ENCODE results near the gene CRYBB1.
"Not testable (repeated sequence)": the region's sequence is repeated elsewhere in the genome, so short reads cannot be mapped to it uniquely, and the experiment has no call there.

The CRYBB1 gene

DNA sequence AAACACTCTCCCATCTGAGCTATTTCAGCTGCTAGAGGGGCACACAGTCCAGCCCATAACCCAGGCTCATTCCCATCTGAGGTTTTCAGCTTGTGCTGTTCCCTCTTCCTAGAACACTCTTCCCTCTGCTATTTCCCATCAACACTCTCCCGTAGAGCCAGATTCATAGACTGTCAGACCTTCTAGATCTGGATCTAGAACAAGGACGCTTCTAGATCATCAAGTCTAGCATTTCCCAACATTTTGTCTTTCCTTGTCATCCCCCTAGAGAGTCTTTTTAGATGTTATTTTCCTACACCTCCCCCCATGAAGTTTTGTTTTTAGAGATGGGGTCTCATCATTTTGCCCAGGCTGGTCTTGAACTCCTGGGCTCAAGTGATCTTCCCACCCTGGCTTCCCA, 17.3 kb upstream of the CRYBB1 start:
- no peak for DNase-seq

DNA sequence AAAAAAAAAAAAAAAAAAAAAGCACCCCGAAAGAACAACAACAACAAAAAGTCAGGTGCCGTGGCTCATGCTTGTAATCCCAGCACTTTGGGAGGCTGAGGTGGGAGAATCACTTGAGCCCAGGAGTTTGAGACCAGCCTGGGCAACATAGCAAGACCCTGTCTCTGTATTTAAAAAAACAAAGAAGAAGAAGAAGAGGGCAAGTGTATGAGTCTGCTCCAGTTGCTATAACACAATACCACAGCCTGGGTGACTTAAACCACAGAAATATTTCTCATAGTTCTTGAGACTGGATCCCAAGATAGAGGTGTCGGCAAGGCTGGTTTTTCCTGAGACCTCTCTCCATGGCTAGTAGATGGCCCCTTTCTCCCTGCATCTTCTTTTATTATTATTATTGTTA, 16.4 kb upstream of the CRYBB1 start:
- no peak for DNase-seq

DNA sequence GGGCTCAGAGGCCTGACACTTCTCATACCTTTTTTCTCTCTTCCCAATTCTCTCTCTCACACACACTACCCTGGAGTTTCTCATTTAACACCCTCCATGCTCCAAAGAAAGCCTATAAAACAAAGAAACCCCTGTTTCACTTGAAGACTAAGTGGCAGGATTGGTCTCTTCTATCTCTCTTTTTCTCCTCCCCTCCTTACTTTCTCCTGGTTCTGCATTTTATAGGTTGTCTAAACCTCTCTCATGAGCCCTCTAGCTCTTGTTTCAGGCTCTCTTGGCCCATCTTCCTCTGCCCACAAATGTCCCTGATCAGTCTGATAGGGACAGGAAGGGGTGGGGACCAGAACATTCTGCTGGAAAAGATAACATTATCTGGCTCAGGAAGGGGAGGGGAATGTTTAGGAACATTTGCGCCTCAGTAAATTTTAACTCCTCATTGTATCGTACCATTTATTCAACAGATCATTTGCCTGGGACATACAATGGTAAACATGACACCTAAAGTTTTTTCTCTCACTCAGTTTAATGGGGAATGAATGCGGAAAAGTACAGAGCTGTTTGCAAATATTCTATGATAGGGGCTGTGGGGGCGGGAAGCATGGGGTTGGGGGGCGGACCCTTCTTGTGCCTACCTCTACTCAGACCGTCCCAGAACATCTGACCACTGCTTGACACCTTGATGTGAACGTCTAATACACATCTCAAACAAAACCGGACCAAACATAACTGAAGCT, 14.8 kb upstream of the CRYBB1 start:
- no peak for DNase-seq

DNA sequence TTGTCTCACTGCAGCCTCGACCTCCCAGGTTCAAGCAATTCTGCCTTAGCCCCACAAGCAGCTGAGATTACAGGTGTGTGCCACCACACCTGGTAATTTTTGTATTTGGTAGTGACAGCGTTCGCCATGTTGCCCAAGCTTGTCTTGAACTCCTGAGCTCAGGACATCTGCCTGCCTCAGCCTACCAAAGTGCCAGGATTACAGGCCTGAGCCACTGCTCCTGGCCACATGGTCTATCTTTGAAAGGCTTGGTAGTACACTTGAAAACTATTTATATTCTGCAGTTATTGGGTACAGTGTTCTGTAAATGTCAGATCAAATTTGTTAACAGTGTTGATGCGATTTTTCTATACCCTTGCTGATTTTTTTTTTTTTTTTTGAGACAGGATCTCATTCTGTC, 13.5 kb upstream of the CRYBB1 start:
- no peak for DNase-seq

DNA sequence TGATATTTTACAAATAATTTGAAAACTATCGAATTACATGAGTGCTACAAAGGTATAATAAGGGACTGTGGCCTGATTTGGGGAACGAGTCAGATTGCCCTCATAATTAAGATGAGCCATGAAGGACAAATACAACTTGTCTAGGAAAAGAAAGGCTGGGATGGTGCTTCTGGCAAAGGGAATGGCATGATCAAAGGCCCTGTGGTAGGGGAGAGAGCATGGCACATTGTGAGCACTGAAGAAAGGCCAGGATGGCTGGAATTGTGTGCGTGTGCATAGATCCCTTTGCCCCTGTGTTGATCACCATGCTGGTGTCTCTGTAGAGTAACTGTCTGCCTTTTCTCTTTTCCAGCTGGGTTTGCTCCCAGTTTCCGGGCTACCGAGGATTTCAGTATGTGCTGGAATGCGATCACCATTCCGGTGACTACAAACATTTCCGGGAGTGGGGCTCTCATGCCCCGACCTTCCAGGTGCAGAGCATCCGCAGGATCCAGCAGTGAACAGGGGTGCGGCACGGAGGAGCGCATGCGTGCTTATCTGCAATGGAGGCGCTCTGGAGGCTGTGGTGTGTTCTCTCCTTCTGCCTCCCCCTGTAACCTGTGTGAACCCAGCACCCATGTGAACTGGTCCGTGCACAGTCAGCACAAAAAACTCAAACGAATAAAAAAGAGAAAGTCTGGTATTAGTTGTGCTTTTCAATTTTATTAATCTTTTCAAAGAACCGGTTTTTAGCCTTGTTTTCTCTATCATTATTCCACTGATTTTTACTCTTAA, 12.3 kb upstream of the CRYBB1 start:
- DNase-seq, result no peak

DNA sequence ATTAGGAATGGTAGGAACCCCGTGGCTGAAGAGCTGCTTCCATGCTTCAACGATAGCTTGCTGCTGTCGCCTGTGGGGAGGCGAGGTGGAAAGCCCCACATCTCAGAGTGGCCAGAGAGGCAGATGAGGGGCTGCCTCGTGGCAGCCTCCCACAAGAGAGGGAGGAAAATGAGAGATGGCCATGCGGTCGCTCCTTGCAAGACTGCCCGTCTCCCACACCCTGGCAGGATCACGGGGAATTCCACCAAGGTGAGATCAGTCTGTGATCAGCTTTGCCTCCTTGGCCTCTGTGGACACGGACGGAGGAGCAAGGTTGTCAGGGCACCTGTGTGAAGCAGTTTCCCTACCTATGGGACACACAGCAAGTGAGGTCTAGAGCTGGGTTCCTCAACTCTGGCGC, 7.0 kb upstream of the CRYBB1 start:
- DNase-seq, result no peak

DNA sequence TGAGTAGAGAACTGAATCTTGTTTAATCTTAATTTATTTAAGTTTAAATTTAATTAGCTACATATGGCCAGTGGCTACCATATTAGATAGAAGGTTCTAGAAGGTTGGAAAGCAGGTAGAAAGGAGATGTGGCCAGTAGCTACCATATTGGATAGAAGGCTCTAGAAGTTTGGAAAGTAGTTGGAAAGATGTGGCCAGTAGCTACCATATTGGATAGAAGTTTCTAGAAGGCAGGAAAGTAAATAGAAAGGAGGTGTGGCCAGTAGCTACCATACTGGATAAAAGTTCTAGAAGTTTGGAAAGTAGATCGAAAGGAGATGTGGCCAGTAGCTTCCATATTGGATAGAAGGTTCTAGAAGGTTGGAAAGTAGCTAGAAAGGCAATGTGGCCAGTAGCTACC, 6.2 kb upstream of the CRYBB1 start:
- DNase-seq, result no peak

DNA sequence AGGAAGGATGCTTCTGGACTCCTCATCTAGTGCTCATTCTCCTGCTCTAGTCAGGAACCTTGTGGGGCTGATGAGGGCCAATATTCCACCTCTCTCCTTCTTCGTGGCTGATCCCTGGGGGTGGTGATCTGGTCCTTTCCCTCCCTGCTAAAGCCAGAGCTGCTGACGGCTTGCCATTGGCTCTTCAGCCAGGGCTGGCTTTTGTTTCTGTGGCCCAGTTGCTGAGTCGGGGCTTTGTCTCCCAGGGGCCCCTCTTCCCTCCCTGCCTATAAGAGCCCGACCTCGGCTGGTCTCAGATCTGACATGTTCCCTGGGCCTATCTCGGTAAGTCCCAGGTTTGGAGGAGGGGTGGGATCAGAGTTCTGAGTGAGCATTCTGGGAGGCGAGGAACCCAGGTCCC, 3.8 kb upstream of the CRYBB1 start, which contains the start of gene CRYBA4:
TSS of gene CRYBA4 (plus strand) at position 301 of the 400 bp plus-strand sequence. CDS start 634 bp downstream, outside the sequence.
- no peak for DNase-seq

DNA sequence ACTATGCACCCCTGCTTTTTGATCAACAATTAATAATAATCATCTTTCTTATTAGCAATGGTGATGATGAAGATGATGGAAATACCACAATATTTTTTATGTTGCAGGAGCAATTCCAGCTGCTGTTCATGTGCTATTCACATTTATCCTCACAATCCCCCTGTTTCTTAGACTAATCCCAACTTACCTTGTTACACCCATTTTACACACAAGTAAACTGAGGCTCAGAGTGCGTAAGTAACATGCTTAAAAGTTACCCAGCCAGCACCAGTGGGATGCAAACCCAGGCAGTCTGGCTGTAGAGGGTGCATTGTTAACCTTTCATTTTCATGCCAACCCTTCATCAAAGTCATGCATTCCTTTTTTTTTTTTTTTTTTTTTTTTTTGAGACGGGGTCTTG, 2.4 kb upstream of the CRYBB1 start:
- DNase-seq, result no peak

DNA sequence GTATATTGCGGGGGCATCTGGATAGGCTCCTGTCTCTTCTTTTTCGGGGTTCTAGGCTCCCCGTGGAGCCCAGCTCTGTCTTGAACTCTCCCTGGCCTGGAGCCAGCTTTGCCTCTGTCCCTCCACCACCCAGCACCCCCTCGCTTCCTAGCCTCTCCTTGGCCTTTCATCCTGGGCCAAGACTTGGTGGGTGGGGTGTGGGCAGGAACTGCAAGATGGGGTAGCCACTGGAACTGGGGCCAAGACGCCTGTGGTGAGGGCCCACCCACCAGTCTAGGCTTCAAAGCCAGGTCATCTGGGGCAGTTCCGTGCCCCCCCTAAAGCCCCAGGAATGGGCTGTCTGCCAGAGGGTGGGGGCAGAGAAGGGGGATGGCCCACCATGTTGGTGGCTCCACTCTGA, 1.7 kb upstream of the CRYBB1 start:
- no peak for DNase-seq

DNA sequence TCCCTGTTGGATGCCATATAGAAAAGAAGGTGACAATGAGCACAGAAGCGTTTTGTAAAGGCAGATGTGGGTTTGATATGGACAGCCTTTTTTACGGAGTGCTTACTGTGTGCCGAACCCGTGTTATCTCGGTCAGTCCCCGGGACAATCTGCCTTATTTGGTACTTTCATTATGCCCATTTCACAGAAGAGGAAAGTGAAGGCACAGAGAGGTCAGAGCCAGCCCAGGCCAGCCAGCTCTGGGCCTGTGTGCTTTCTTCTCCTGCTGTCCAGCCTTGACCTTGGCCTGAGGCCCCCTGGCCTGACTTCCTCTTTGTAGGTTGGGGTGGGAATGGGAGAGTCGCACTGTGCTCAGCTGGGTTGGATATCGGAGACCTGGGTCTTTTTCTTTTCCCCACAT, 628 bp upstream of the CRYBB1 start:
- no peak for DNase-seq

DNA sequence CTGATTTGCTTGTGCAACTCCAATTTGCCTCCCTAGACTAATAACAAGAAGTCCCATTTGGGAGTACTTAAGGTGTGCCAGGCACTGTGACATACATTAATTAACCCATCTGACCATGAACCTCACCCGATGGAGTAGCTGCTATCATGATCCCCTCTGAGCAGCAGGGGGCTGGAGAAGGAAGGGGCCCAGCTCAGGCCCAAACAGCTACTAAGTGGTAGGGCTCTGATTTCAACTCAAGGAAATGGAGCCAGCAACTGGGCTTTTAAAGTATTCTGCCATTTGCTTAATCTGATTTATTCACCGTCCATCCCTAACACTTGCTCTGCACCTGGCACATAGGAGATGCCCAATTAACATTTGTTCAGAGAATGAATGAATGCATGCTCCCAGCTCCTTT, 1.2 kb downstream of the CRYBB1 start:
- DNase-seq, result no peak

DNA sequence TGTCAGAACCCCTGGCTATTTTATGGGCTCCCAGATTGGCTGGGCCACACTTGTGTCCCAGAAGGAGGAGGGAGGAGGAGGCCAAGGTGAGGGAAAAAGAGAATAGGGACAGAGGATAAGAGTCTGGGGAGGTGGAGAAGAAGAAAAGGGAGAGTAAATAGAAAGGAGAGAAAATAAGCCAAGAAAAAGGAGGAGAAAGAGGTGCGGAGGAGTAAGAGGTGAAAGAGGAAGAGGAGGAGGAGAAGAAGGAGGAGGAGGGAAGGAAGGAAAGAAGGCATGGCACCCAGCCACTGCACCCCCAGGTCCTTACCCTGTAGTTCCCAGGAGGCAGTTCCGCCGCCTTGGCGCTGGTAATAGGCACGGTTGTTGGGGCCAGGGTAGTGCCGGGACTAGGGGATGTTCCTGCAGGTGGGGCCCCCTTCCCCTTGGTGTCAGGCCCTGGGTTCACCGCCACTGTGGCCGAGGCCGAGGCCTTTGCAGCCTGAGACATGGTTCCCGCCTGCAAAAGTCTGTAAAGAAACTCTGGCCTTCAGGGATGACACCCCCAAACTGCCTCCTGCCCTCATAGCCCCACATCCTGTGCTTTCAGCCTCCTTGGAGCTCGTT, 1.9 kb downstream of the CRYBB1 start:
- no peak for DNase-seq

DNA sequence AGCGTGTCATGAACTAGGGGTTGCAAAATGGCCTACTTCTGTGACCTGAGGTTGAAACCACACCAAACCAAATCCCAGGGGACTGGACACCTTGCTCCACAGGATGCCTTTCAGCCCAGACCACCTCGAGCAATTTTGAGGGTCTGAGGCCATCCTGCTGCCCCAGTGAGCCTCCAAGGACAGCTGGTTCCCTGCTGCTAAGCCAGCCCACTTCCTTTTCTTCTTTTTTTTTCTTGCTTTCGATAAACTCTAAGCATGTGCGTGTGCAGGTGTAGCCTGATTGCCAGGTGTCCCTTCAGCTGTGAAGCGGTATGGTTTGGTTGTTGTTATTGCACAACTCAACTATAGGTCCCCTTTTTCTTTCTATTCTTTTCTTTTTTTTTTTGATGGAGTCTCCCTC, 2.7 kb downstream of the CRYBB1 start:
- DNase-seq, result no peak

DNA sequence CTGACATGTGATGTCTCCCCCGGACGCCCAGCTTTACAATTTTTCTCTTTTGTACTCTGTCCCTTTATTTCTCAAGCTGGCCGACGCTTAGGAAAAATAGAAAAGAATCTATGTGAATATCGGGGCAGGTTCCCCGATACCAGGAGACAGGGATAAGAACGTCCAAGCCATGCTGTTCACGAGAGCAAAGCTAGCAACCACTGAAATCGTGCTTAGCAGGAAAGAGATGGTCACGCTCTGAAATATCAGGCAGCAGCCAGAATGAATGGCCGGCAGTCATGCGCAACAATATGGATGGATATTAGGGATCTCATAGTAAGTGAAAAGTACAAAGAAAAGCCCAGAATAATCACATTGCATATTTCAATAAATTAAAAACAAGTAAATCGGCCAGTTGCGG, 3.5 kb downstream of the CRYBB1 start:
- no peak for DNase-seq

DNA sequence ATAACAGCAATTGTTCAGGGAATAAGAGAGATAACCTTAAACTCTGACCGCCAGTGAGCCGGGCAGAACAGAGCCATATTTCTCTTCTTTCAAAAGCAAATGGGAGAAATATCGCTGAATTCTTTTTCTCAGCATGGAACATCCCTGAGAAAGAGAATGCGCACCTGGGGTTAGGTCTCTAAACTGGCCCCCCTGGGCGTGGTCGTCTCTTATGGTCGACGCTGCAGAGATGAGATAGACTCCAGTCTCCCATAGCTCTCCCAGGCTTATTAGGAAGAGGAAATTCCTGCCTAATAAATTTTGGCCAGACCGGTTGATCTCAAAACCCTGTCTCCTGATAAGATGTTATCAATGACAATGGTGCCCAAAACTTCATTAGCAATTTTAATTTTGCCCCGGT, 4.1 kb downstream of the CRYBB1 start:
- DNase-seq, result not testable (repeated sequence)

DNA sequence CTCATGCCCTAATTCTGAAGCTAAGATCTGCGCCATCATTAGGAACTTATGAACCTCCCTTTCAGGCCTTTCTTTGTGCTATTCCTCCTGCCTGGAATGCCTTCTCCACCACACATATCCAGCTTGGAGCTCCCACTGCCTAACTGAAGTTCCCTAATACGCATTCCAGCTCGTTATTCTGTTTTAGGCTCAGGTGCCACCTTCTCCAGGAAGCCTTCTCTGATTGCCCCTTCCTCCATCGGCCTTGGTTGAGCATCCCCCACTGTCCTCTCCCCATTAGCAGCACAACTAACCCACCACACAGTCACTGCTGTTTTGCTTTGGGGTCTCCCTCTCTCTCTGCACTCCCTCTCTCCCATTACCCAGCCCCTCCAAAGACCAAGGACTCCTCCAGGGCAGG, 5.2 kb downstream of the CRYBB1 start:
- DNase-seq, result no peak

DNA sequence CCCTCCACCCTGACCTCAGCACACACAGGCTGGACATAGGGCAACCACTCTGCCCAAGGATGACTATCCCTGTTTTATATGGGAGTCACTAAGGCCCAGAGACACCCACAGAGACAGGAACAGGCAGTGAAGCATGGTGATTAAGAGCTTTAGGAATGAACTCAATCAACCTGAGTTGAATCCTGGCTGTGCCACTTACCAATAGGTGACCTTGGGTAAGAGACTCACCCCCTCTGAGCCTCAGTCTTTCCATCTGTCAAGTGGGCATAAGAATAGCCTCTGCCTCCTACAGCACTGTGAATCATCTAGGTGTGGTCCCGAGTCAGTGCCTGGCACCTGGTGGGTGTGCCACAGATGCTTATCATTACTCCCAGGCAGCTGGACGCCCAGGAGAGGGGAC, 6.8 kb downstream of the CRYBB1 start:
- no peak for DNase-seq

DNA sequence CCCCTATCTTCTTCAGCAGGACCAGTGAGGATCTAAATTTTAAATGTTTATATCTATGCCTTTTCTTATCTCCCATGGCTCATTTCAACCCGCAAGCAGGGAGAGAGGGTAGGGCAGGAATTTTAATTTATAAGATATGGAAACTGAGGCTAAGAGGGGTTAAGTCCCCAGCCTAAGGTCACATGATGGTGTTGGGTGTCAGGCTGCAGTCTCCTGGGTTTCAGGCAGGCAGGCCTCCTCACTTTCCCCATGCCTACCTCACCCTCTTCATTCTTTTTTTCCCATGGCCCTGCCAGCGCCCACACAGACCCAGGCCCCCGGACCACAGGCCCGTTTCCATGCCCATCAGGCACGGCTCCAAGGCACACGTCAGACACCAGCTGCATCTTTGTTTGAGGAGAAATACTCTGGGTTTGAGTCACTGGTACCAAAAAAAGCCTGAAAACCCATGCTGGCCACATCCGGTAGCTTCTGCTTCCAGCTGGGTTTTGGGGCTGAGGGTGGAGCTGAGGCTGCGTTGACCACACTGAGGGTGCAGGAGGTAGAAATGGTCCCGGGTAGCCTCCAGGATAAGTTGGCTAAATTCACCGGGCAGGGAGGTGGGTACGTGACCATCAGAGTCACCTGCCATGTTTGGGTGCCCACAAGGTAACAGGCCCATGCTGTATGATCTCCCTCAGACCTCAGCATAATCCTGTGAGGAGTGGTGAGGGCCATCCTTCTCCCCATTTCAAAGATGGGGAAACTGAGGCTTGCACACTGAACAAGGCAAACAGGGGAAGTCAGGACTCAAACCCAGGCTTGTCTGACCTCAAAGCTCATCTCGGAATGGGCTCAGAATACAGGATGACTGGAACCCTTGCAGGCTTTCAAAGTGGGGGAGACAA, 7.5 kb downstream of the CRYBB1 start:
- no peak for DNase-seq

DNA sequence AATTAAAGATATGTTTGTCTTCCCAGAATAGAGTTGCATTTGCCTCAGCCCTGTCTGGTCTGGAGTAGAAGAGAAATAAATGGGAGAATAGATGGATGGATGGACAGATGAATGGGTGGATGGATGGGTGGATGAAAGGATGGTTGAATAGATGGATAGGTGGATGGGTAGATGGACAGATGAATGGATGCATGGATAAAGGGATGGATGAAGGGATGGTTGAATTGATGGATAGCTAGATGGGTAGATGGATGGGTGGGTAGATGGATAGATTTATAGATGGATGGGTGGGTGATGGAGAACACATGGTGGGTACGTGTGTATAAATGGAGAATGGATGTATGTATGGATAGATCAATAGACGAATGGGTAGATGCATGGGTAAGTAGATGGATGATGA, 8.5 kb downstream of the CRYBB1 start:
- no peak for DNase-seq

DNA sequence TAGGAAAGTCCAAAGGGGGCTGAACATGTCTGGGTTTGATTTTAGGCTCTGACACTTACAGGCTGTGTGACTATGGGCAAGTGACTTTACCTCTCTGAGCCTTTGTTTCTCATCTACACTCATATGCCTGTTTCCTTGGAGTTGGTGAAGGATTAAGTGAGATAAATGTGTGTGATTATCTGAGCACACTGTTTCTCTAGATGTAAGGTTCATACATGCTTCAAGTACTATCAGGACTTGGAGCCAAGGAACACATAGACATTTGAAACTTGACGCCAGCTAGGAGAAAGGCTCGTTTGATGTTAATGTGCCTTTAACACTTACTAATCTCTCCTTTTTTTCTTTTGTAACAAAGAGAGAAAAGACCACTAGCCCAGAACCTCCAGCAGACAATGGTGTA, 9.7 kb downstream of the CRYBB1 start:
- DNase-seq, result peak; percentile 10

DNA sequence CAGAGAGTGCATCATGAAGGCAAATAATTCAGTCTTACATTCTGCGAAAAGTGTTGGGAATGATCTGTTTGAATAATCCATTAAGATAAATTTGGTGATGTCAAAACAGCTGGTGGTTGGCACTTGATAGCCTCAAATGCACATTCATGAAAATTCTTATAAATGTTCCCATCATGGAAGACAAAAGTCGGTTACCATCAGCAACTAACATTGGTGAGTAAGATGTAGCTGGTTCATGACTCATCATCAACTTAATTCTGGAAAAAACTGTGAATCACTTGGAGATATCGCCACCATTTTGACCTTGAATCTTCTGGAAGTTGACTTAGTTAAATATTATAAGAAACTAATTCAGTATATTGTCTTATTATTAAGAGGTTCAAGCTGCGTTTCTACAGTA, 11.2 kb downstream of the CRYBB1 start:
- DNase-seq, result no peak

DNA sequence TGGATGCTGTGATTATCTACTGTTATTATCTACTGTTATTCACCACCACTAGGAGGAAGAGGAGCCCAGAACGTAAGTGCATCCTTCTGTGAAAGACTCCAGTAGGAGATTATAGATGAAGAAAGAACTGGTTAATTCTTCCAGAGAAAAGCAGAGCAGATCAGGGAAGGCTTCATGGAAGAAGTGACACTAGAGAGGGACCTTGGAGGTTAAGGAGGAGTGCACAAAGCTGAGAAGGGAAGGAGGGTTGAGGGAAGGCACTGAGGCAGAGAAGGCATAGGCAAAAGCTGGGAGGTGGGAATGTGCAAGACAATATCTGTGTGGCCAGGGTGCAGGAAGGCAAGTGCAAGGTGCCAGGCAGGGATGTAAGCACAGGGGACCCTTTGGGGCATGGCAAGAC, 13.5 kb downstream of the CRYBB1 start:
- DNase-seq, result no peak
